Pons (tissue), 1 donor: Measurements from ENCODE around the gene ANXA11.

Experiments used
- DNase-seq: peaks from one replicate; pipeline ENCODE4 v3.0.0-alpha.2; 2016; ENCODE audit warnings: low spot score

The ANXA11 gene

DNA sequence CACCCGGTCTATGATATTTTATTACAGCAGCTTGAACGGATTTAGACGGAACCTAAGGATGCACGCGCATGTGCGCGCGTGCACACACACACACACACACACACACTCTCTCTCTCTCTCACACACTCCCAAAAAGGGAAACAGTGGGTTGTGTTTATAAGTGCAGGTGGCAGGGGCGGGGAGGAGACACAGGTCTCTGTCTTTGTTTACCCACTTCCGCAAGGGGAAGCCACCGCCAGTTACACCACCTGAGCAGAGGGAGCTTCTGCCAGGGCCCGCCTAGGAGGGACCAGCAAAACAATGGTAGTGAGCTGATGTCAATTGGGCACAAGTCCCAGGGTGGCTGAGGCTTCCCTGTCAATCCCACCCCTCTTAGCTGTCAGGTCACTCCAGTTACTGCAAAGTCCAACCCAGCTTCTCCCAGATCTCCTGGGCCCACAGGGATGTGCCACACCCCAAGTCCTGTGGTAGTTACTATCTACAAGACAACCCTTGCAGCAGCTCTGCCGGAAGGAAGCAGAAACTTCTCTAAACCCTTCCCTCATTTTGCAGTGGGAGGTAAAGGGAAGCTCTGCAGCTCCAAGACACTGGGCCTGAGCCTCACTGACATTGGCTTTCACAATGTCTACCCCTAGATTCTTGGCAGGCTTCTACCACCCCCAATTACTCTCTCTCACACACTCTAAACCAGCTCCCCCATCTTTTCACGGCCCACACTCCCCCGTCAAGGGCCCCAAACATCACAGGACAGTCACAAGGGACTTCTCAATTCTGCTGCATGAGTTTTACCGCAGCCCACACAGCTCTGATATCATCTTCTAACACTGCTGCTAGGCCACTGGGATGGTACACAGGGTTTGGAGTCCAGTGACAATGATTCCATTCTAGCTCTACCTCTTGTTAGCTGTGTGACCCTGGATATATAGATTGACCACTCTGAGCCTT is 17.6 kb downstream of the ANXA11 start:
- no peak for DNase-seq

DNA sequence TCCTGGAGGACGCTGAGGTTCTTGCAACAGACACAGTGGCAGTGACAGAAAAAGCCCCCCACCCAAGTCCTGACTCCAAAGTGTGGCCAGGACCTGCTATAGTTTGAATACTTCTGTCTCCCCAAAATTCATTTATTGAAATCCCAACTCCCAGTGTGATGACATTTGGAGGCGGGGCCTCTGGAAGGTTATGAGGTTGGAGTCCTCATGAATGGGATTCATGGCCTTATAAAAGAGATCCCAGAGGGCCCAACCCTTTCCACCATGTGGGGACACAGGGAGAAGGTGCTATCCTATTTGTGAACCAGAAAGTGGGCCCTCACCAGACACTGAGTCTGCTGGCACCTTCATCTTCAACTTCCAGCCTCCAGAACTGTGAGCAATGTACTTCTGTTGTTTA is 18.3 kb downstream of the ANXA11 start:
- DNase-seq: no peak

DNA sequence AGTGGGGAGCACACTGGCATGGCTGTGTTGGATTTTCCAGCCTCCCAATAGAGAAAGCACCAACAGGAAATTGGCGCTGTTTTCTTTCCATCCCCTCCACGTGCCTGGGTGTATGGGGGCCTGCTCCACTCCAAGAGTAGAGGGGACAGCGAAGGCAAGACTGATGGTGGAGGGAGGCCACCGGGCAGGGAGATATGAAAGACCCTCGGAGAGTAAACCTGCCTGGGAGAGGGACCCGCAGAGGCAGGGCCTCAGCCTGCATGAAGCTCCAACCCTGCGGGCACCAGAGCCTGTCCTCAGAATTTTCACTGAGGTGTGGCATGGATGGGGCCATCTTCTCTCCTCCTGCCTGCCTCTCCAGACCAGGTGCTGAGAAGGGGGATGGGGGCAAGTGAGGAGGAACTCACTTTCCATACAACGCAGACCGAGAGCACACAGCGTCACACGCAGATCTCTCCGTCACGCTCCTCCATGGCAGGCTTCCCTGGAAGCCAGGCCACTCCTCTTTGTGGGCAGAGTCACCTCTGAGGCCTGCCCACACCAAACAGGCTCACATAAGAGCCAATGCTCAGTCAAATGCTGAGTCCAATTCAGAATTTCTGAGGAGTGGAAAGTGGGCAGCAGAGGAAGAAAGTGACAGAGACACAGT is 18.8 kb downstream of the ANXA11 start:
- DNase-seq: no peak

GRCh38 chr10:80185578-80186299 is 19.6 kb downstream of the ANXA11 start:
- no peak for DNase-seq

GRCh38 chr10:80184291-80184690 is 21.0 kb downstream of the ANXA11 start:
- no peak for DNase-seq

GRCh38 chr10:80183436-80183835 is 21.9 kb downstream of the ANXA11 start:
- no peak for DNase-seq

DNA sequence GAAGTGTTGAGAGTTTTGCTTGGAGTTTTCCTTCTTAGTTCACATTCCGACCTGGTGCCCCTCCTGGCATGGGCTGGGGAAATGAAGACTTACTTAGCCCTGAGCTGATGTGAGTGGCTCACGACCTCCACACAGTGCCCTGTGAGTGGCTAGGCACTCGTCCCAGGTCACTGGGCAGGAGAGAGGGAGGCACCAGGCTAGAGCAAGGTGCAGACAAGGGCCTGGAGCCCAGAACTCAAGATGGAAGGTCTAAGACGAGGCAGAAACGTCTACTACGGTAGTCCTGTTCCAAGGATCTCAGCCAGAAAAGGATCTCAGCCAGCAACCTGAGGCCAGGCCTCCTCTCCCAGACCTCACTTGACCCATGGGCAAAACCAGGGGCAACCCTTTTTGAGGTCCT is 22.4 kb downstream of the ANXA11 start:
- DNase-seq: no peak

DNA sequence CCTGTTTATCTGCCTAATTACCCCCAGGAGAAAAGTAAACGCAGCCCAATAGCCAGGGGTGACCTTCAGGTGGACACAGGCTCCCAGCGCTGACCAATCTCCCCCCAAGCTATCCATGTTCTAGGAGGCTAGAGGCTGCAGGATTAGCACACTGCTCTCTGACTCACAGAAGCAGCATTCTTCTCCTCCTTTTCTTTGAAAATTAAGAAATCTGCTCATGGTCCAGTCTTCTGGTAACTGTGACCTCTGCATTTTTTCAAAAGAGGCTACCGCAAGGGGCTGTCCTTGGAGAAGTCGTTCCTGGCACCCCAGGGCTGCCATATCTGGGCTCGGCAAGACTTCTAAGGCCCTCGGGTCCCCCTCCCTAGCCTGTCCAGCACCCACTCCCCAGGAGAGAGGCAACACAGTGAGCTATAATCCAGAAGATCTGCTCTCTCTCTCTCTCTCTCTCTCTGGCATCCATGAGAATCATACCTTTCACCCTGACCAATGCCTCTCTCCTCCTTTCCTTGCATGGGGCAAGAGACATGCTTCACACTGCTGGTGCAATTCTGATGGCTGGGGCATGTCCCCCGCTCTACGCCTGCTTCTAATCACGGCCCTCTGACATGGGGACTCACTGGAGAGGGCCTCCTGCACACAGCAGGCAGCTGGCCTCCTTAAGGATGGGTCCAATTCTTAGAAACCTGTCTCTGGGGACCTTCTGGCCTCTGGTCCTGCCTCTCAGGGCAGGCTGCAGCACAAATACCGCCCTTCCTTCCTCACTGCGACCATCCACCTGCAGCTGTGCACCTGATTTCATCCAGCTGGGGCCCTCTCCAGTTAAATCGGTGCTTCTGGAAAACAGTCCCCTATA is 27.3 kb downstream of the ANXA11 start:
- no peak for DNase-seq

GRCh38 chr10:80176526-80176925 is 28.8 kb downstream of the ANXA11 start:
- no peak for DNase-seq

DNA sequence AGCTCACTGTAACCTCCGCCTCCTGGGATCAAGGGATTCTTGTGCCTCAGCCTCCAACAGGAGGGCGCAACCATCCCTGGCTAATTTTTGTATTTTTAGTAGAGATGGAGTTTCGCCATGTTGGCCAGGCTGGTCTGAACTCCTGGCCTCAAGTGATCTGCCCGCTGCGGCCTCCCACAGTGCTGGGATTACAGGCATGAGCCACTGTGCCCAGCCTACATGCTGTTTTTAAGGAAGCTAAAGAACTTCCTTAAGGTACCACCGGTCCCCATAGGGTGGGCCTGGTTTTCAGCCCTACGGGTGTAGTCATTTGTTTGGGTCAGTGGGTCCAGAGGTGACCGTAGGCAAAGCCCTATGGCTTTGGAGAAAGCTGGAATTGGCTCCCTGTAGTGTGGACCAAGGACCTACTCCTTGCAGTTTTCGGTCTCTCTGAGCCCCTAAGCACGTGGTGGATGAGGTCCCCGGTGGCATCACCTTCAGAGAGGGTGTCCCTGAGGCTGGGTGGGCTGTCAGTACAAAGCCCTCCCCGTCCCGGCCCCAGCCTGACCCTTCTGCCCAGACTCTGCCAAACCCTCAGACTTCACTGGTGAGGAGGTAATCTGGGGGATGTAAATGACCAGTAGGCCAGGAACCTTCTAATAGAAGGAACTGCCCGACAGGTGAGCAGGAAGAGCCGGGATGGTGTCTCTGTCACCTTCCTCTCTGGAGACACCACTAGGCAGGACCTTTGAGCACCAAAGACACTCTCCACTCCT is 30.5 kb downstream of the ANXA11 start:
- DNase-seq: no peak

GRCh38 chr10:80173466-80173865 is 31.9 kb downstream of the ANXA11 start:
- DNase-seq: no peak

DNA sequence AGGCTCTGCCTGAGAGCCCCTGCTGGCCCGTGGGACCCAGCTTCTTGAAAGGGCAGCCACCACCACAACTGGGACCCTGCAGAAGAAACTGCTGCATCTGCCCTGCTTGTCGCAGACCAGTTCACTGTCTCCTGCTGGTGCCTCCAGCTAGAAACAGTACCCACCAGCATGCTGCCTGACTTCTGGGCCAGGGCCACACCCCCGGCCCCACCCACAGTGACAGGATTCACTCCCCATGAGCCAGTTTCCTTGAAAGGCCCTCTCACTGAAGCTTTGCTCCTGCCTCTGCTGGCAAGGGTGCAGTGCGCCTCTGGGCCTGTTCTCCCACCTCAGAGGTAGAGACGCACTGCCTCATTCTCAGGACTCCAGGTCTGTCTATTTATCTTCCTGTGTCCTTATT is 32.4 kb downstream of the ANXA11 start:
- DNase-seq: no peak

DNA sequence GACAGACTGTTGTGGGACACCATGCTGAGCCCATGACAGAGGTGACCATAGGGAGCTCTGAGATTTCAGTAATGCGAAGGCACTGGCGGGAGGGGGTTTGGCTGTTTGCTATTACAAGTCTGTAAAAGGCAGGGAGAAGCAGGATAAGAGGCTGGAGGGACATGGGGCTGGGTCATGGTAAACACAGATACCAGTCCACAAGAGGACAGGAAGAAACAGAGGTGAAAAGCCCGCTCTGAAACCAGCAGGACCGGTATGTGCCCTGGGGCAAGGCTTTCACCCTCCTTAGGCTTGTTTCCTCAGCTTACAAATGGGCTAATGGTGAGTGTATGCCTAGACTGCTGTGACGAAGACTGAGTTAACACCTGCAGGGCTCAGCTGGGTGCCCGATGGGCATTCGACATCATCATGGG is 34.1 kb downstream of the ANXA11 start:
- DNase-seq: no peak

DNA sequence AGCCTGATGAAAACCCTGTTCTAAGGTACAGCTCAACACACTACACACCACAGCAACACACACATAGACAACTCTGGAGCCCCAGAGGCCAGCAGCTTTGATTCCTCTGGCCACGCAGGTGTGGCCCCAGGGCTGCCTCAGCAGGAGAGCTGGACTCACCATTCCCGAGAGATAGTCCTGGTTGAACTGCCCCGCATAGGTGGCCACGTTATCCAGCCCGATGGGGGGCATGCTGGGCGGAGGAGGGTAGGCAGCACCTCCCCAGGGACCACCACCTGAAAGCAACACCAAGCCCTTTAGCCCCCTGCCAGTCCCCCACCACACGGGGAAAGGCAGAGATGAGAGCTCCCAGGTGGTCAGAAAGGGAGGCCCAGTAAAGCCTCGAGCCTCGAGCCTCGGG is 34.7 kb downstream of the ANXA11 start:
- no peak for DNase-seq

GRCh38 chr10:80170026-80170425 is 35.3 kb downstream of the ANXA11 start:
- no peak for DNase-seq

DNA sequence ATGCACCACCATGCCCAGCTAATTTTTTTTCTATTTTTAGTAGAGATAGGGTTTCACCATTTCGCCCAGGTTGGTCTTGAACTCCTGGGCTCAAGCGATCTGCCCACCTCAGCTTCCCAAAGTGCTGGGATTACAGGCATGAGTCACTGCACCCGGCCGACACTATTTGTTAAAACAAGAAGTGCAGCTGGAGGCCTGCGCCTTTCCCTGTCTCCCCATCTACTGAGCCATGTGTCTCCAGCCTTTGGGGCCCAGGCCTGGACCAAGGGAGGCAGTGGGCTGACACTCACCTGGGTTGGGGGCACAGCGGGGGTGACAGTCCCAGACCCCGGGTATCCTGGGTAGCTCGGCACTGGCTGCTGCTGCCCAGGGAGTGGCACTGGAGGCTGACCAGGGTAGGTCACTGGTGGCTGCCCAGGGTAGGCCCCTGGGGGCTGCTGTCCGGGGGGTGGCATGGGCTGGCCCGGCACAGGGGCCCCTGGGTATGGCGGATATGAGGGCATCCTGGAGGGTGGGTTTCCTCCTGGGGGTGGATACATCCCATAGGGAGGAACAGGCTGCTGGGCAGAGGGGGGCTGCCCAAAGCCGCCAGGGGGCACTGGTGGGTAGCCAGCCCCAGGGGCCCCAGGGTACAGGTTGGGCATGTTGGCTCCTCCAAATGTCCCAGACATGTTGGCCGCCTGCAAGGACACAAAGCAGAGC is 36.5 kb downstream of the ANXA11 start:
- DNase-seq: no peak

DNA sequence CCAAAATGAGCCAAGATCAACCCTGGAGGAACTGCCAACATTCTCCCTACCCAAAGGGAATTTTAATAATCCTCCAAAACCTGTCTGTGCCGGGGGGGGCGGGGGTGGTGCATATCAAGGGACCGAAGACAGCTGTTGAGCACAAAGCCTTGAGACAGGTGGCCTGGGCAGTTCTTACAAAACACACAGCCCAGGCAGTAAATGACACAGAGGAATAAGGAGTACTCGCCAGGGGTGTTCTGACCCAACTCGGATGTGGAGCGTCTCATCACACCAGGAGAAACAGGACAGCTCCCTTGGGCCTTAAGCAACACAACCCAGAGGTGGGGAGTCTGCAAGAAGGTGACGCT is 37.2 kb downstream of the ANXA11 start:
- no peak for DNase-seq

GRCh38 chr10:80167471-80168161 is 37.7 kb downstream of the ANXA11 start:
- DNase-seq: no peak

DNA sequence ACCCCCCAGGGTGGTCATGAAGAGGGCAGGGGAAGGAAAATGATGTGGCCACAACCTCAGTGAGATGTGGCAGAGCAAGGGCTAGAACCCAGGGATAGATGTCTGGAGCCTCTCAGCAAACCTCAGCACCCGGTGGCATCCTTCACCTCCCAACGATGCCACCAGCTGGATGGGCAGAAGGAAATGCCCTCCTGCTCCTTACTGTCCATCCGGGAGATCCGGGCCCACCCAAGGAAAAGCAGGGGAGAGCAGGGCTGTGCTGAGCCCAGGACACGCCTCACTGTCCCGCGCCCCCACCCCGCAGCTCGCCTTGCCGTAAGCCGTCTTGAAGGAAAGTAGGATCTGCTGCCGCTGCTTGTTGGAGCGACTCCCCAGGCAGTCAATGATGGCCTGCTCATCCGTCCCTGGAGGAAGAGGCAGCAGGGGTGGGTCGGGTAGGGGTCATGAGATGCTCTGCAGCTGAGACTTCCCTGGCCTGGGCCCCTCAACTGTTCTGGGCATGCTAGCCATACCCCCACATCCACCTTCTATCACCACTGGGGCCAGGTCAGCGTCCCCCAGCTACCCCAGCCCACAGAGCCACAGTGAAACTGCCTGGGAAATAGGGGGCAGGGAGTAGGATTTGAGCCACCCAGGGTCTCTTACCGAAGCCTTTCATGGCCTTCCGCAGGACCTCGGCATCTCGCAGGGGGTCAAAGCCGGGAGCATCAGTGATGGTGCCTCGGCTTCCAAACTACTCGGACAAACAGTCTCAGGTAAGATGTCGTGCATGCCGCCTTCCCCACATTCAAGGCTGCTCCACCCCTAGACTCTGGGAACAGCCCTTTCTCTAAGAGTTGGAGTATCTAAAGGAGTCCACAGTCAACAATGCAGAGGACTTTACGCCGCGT is 38.5 kb downstream of the ANXA11 start:
- DNase-seq: no peak
